Left lung (tissue), 10 donors: ENCODE measurements around the gene AUTS2. TPM values are rescaled to one million over a fixed set of nuclear protein-coding genes. Genes with fewer than 3 reads are reported as not detected.
A peak's percentile ranks its signal among the peaks of the same experiment; 100 is the strongest.

Experiments
- ATAC-seq: fragments of 200-7000 bp; cut with Tn5 transposase; one replicate; pipeline ENCODE4 v1.9.1; 2020; ENCODE audit warnings: moderate library complexity
- DNase-seq, 4 donors: peaks; one replicate each; pipeline ENCODE4 v3.0.0-alpha.2; 2013 to 2020
- H3K27ac ChIP-seq, 2 donors: fragments of 200-600 bp; sonication (generic) in 1 of 2; one replicate each; pipeline versions ENCODE4 v1.5.0 to v1.8.0; 2020 to 2021
- H3K27me3 ChIP-seq, 2 donors: fragments of 200-600 bp; sonication (generic) in 1 of 2; one replicate each; pipeline versions ENCODE4 v1.5.0 to v1.8.0; 2020 to 2021
- H3K36me3 ChIP-seq, 2 donors: fragments of 200-600 bp; sonication (generic) in 1 of 2; one replicate each; pipeline versions ENCODE4 v1.5.0 to v1.8.0; 2020 to 2021
- H3K4me1 ChIP-seq, 2 donors: fragments of 200-600 bp; one replicate each; pipeline ENCODE4 v1.8.0; 2021
- H3K4me3 ChIP-seq, 2 donors: fragments of 200-600 bp; sonication (generic) in 1 of 2; one replicate each; pipeline versions ENCODE4 v1.5.0 to v1.8.0; 2020 to 2021; ENCODE audit warnings: mild to moderate bottlenecking in 1 of 2
- H3K9me3 ChIP-seq, 2 donors: fragments of 200-600 bp; sonication (generic) in 1 of 2; one replicate each; pipeline versions ENCODE4 v1.5.0 to v1.8.0; 2020 to 2021
- intact Hi-C, 2 donors: fragments of 100-400 bp; cut with DNase I; formaldehyde crosslinking; loops; one replicate each; pipeline versions ENCODE4 v1.11.2 to v1.14.2; 2022
- polyA plus RNA-seq, 6 donors: library from polyadenylated mRNA; unstranded; fragments of 120-200 nt; gene quantifications; one replicate each; pipeline ENCODE4 v1.2.1, GENCODE V29; 2013; ENCODE audit not compliant: insufficient read length in 6 of 6
- total RNA-seq, 2 donors: library from RNA; stranded (reverse); fragmentation: NEBNext Ultra II Directional; extraction: Animal tissue kit (Norgen Biotek cat#: 25700); gene quantifications; one replicate each; pipeline ENCODE4 v1.2.1, GENCODE V29; 2021
- TF ChIP-seq, protein P1 (sequence below), 2 donors: fragments of 200-600 bp; sonication (generic) in 1 of 2; IDR thresholded peaks; one replicate each; pipeline versions ENCODE4 v1.5.0 to v1.8.0; 2021; ENCODE audit warnings: antibody characterized with exemption in 2 of 2
- donor health status: DM: no; HTN: yes; CAD: no.
- donor health status: DM: no; HTN: no; CAD: no.

The AUTS2 gene
- total and polyA plus RNA-seq, 8 donors: 40.4 to 119 (median 103) TPM

DNA sequence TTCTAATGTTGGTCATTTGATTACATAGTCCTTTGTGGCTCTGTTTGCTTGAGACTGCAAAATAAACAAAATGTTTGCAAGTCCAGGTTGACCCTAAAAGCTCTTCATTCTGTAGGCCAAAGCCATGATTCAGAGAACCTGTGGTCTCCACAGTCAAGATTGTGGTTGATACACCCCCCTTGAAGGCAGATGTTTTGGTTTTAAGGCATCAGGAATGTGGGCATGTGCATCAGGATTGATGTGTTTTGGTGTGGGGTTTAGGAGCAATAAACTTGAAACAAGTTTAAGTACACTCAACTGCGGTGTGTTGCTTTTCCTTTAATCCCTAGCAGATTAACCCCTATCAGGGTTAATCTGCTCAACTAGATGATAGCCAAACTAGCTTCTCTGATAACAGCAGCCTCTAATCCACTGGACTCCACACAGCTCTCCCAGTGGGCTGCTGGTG, 1154.5 kb downstream of the AUTS2 start:
- Histone ChIP-seq H3K4me3 (no peak overlapping the region), H3K27me3 (no peaks in the 10 kb centered on the region), H3K36me3 (no peaks in the 10 kb centered on the region), H3K27ac (no peak overlapping the region), H3K4me1 (peaks cover 0 to 3% of the 10 kb centered on the region in 2 donors), H3K9me3 (no peaks in the 10 kb centered on the region)
- TF ChIP-seq, protein P1, sequence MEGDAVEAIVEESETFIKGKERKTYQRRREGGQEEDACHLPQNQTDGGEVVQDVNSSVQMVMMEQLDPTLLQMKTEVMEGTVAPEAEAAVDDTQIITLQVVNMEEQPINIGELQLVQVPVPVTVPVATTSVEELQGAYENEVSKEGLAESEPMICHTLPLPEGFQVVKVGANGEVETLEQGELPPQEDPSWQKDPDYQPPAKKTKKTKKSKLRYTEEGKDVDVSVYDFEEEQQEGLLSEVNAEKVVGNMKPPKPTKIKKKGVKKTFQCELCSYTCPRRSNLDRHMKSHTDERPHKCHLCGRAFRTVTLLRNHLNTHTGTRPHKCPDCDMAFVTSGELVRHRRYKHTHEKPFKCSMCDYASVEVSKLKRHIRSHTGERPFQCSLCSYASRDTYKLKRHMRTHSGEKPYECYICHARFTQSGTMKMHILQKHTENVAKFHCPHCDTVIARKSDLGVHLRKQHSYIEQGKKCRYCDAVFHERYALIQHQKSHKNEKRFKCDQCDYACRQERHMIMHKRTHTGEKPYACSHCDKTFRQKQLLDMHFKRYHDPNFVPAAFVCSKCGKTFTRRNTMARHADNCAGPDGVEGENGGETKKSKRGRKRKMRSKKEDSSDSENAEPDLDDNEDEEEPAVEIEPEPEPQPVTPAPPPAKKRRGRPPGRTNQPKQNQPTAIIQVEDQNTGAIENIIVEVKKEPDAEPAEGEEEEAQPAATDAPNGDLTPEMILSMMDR (IDR thresholded peaks at IDR 0.05): no peak
- ATAC-seq (no peak), DNase-seq (no peak)
- intact Hi-C loops: no loop called here

DNA sequence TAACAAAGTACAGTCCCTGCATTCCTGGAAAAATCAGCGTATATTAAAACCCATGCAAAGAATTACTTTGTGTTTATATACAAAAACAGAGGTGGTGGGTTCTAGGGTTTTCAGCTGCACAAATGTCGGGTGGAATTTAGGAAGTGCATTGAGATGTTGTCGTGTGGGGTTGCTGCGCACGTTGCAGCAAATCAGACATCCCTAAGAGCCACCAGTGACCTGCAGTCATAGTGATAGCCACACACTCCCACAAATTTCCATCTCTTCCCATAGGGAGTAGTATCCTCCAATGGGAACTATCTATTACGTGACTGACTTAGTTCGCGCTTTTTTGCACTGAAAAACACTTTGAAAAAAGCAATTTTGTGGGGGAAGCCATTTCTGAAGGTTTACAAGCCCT, 1158.5 kb downstream of the AUTS2 start:
- Histone ChIP-seq H3K9me3 (no peaks in the 10 kb centered on the region), H3K4me1 (peaks cover 2 to 7% of the 10 kb centered on the region in 2 donors), H3K27ac (no peak overlapping the region), H3K36me3 (no peaks in the 10 kb centered on the region), H3K4me3 (no peak overlapping the region), H3K27me3 (no peaks in the 10 kb centered on the region)
- TF ChIP-seq, protein P1 (IDR thresholded peaks at IDR 0.05): no peak
- no peak for DNase-seq
- intact Hi-C loops: no loop called here
- ATAC-seq: no peak

DNA sequence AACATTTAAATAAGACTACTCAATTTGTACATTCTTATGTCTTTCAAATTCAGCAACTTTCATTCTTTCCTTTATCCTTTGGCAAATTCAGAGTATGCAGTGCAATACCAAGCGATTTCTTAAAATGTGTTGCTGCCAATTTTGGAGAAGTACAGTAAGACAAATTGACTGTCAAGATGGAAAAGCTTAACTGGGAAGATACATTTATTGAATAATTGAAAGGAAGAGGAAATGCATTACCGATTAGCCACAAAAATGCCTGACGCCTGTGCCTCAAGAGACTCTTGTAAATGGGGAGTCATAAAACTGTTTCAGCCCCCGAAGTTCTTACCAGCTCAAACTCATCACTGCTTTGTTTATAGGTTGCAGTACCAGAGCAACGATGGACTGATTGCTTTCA, 1160.4 kb downstream of the AUTS2 start:
- H3K4me3 ChIP-seq: no peak overlapping the region
- DNase-seq (no peak), ATAC-seq (no peak)
- intact Hi-C loops: no loop called here
- H3K36me3 ChIP-seq: peaks cover 0 to 7% of the 10 kb centered on the region in 2 donors
- no peaks in the 10 kb centered on the region for H3K27me3 ChIP-seq
- TF ChIP-seq, protein P1 (IDR thresholded peaks at IDR 0.05): no peak
- peaks cover 2 to 13% of the 10 kb centered on the region in 2 donors for H3K4me1 ChIP-seq
- no peak overlapping the region for H3K27ac ChIP-seq
- H3K9me3 ChIP-seq: no peaks in the 10 kb centered on the region

DNA sequence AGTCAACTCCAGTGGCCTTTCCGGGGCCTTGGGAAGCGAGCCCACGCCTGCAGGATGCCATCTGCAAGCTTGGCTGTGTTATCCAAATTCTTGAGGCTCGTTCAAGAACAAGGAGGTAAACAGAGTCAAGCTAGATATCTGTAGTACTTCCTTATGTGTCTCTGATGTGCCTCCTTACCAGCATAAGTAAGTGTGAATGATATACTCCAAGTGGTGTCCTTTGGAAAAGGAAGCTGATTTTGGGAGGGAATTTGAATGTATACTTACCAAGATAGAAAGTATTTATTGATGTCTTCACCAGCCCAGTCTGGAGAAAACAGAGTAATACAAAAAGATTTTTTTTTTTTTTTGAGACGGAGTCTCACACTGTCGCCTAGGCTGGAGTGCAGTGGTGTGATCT, 1161.4 kb downstream of the AUTS2 start:
- no peak overlapping the region for H3K27ac ChIP-seq
- no peak overlapping the region for H3K4me3 ChIP-seq
- H3K4me1 ChIP-seq: peaks cover 2 to 13% of the 10 kb centered on the region in 2 donors
- H3K36me3 ChIP-seq: peaks cover 0 to 7% of the 10 kb centered on the region in 2 donors
- ATAC-seq (no peak), DNase-seq (peak in 1 of 4 donors; percentile 42)
- H3K27me3 ChIP-seq: no peaks in the 10 kb centered on the region
- no peaks in the 10 kb centered on the region for H3K9me3 ChIP-seq
- TF ChIP-seq, protein P1 (IDR thresholded peaks at IDR 0.05): no peak
- intact Hi-C loops: no loop called here

DNA sequence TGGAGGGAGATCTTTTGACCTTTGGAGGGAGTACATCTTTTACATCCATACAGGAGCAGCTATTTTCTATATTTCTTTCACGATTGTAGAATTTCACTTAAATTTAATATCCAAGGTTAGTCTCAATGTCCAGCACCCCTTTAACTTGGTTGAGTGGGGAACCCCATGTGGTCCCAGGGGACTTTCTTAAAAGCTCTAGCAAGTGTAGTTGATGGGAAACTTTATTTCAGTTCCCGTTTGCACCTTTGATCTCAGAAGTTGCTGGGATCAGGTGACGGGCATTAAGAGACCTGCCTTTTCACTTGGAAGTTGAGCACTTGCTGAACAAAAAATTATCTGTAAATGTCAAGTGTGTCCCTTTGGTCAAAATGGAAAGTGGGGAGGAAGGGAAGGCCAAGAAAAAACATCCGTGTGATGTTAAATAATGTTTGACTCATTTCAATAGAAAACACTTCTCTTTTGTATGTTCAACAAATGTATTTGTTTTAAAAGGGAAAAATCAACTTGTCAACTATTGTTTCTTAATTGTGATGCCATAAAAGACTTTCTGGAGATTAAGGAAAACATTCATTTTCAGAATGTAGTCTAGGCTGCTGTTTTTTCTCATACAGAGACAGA, 1163.5 kb downstream of the AUTS2 start:
- H3K27me3 ChIP-seq: no peaks in the 10 kb centered on the region
- no peak overlapping the region for H3K4me3 ChIP-seq
- TF ChIP-seq, protein P1 (IDR thresholded peaks at IDR 0.05): no peak
- DNase-seq: no peak
- H3K36me3 ChIP-seq: peaks cover 0 to 28% of the 10 kb centered on the region in 2 donors
- intact Hi-C loops: no loop called here
- H3K4me1 ChIP-seq: peaks cover 2 to 13% of the 10 kb centered on the region in 2 donors
- ATAC-seq: no peak
- H3K9me3 ChIP-seq: no peaks in the 10 kb centered on the region
- H3K27ac ChIP-seq: no peak overlapping the region
